ENCODE data around the gene TUSC1. TPM values are rescaled to one million over a fixed set of nuclear protein-coding genes. Genes with fewer than 3 reads are reported as not detected.
"Not testable (repeated sequence)": the region's sequence is repeated elsewhere in the genome, so short reads cannot be mapped to it uniquely, and the experiment has no call there.

Gene TUSC1
- total RNA-seq, 1 donor from 2014 or later, result not detected

DNA sequence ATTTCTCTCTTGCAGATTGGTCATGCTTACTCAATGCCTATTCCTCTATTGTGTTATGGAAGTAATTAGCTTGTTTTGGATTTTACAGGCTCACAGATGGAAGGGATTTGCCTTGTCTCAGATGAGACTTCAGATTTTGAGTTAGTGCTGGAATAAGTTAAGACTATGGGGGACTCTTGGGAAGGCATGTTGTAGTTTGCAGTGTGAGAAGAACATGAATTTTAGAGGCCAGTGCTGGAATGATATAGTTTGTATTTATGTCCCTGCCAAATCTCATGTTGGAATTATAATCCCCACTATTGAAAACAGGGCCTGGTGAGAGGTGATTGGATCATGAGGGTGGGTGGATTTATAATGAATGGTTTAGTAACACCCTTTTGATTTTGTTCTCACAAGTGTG, 6.1 kb upstream of the TUSC1 start:
- Mint-ChIP-seq H3K4me1 (ENCODE audit: low read depth) (peaks cover 4% of the 10 kb centered on the region), H3K4me3 (ENCODE audit: unreplicated experiment) (no peak overlapping the region), H3K27ac (ENCODE audit: unreplicated experiment) (no peak overlapping the region)

DNA sequence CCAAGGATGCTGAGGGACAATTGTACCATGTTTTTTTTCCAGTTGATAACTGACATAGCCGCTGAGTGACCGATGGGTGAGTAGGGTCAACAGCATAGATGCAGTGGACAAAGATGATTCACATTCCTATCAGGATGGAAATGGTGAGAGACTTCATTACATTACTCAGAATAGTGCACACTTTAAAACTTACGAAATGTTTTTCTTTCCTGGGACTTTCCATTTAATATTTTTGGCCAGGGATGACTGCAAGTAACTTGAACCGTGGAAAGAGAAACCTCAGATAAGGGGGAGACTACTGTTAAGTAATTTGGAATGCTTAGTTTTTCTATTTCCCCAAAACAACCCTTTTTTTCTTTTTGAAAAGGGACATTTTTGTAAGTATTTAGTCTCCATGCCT, 3.0 kb upstream of the TUSC1 start:
- Mint-ChIP-seq H3K4me1 (ENCODE audit: low read depth) (peaks cover 4% of the 10 kb centered on the region), H3K27ac (ENCODE audit: unreplicated experiment) (no peak overlapping the region), H3K9me3 (ENCODE audit: low read depth) (peaks cover 4% of the 10 kb centered on the region), H3K4me3 (ENCODE audit: unreplicated experiment) (no peak overlapping the region), H3K36me3 (ENCODE audit: low read depth) (no peaks in the 10 kb centered on the region), H3K27me3 (ENCODE audit: low read depth) (no peaks in the 10 kb centered on the region)
- TF ChIP-seq, protein P1, sequence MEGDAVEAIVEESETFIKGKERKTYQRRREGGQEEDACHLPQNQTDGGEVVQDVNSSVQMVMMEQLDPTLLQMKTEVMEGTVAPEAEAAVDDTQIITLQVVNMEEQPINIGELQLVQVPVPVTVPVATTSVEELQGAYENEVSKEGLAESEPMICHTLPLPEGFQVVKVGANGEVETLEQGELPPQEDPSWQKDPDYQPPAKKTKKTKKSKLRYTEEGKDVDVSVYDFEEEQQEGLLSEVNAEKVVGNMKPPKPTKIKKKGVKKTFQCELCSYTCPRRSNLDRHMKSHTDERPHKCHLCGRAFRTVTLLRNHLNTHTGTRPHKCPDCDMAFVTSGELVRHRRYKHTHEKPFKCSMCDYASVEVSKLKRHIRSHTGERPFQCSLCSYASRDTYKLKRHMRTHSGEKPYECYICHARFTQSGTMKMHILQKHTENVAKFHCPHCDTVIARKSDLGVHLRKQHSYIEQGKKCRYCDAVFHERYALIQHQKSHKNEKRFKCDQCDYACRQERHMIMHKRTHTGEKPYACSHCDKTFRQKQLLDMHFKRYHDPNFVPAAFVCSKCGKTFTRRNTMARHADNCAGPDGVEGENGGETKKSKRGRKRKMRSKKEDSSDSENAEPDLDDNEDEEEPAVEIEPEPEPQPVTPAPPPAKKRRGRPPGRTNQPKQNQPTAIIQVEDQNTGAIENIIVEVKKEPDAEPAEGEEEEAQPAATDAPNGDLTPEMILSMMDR (IDR thresholded peaks at IDR 0.05), result no peak
- DNase-seq (ENCODE audit: low spot score), result no peak

More for the DNA sequence above, 6.1 kb upstream of the TUSC1 start:
- peaks cover 4% of the 10 kb centered on the region for H3K9me3 Mint-ChIP-seq (ENCODE audit: low read depth)
- H3K36me3 Mint-ChIP-seq (ENCODE audit: low read depth), result no peaks in the 10 kb centered on the region
- DNase-seq (ENCODE audit: low spot score), result no peak
- H3K27me3 Mint-ChIP-seq (ENCODE audit: low read depth), result no peaks in the 10 kb centered on the region
- TF ChIP-seq, protein P1 (IDR thresholded peaks at IDR 0.05), result no peak

DNA sequence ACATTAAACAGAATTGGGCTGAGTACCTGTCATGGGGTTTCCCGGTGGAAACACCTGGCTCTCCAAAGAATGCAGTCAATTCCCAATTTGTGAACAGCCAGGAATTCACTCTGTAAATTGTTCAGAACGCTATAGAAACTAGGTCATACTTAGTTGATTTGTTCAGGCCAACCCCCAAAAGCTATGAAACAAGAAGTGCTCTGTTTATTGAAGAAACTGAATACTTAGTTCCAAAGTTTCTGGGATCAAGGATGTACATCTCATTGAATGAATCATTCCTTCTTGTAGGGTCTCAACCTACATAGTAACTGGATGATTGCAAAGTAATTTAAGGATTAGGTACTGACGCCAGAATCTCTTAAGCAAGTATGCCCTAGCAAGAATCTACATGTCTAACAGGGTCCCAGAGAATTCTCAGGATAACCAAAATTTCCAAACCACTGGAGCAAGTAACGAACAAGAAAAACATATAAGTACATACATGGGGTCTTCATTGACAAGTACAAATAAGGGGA, 659 bp upstream of the TUSC1 start:
- H3K4me3 Mint-ChIP-seq (ENCODE audit: unreplicated experiment), result no peak overlapping the region
- H3K4me1 Mint-ChIP-seq (ENCODE audit: low read depth), result peaks cover 4% of the 10 kb centered on the region
- H3K27ac Mint-ChIP-seq (ENCODE audit: unreplicated experiment), result no peak overlapping the region

DNA sequence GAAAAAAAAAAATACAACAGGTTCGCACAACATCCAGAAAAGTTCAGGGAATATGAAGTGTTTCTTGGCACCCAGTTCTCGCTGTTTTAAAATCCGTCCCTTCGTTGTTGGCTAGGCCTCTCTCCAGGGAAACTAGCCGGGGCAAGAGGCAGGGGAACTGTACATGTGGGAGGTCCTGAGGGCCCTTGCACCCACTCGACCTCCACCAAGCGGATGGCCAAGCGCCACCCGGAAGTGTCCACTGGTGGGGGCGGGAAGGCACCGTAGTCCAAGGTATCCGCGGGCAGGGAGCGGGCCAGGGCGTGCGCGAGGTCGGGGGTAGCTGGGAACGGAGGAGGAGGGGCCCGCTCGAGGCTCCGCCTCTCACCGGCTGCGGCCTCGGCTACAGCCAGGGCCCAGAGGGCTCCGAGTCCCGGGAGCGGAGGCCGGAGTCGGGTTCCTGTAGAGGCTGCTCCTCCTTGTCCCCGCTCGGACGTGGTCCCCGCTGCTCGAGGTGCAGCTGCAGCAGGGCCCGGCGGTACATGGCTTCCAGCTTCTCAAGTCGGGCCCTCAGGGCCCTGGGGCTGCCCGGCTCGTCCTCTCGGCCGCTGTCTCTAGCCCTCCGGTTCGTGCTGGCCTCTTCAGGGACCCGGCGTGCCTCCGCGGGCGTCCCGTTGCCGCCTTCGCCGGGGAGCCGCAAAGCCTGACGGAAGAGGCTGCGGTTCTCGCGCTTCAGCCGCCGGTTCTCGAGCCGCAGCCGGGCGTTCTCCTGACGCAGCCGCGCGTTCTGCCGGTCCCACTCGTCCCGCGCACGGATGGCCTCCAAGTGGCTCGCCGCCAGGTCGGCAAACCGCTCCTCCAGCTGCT, 720 bp downstream of the TUSC1 start:
- peak; percentile 91 for DNase-seq (ENCODE audit: low spot score)
- no peaks in the 10 kb centered on the region for H3K9me3 Mint-ChIP-seq (ENCODE audit: low read depth)
- no peak overlapping the region for H3K4me3 Mint-ChIP-seq (ENCODE audit: unreplicated experiment)
- no peak overlapping the region for H3K27ac Mint-ChIP-seq (ENCODE audit: unreplicated experiment)
- H3K36me3 Mint-ChIP-seq (ENCODE audit: low read depth), result no peaks in the 10 kb centered on the region
- no peaks in the 10 kb centered on the region for H3K27me3 Mint-ChIP-seq (ENCODE audit: low read depth)
- TF ChIP-seq, protein P1 (IDR thresholded peaks at IDR 0.05), result no peak
- H3K4me1 Mint-ChIP-seq (ENCODE audit: low read depth), result peaks cover 4% of the 10 kb centered on the region

More for the DNA sequence above, 659 bp upstream of the TUSC1 start:
- Mint-ChIP-seq H3K36me3 (ENCODE audit: low read depth) (no peaks in the 10 kb centered on the region), H3K9me3 (ENCODE audit: low read depth) (peaks cover 4% of the 10 kb centered on the region), H3K27me3 (ENCODE audit: low read depth) (no peaks in the 10 kb centered on the region)
- DNase-seq (ENCODE audit: low spot score), result no peak
- TF ChIP-seq, protein P1 (IDR thresholded peaks at IDR 0.05), result no peak

DNA sequence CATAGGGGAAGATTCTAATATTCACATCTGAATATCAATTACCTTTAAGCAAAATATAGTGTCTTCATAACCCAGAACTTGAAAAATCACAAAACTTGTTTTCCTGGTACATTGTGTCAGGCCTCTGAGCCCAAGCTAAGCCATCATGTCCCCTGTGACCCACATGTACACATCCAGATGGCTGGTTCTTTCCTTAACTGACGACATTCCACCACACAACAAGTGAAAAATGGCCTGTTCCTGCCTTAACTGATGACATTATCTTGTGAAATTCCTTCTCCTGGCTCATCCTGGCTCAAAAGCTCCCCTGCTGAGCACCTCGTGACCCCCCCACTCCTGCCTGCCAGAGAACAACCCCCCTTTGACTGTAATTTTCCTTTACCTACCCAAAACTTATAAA, 2.4 kb downstream of the TUSC1 start:
- not testable (repeated sequence) for DNase-seq (ENCODE audit: low spot score); H3K4me3 Mint-ChIP-seq (ENCODE audit: unreplicated experiment); H3K36me3 Mint-ChIP-seq (ENCODE audit: low read depth); H3K9me3 Mint-ChIP-seq (ENCODE audit: low read depth); H3K4me1 Mint-ChIP-seq (ENCODE audit: low read depth); H3K27me3 Mint-ChIP-seq (ENCODE audit: low read depth); H3K27ac Mint-ChIP-seq (ENCODE audit: unreplicated experiment)
